Measurements from ENCODE around the gene RAVER2.
A peak's percentile ranks its signal among the peaks of the same experiment; 100 is the strongest.

Gene RAVER2

GRCh38 chr1:64847666-64848065 lies 102.8 kb downstream of the RAVER2 start:
- DNase-seq (ENCODE audit: low read depth): no peak

DNA sequence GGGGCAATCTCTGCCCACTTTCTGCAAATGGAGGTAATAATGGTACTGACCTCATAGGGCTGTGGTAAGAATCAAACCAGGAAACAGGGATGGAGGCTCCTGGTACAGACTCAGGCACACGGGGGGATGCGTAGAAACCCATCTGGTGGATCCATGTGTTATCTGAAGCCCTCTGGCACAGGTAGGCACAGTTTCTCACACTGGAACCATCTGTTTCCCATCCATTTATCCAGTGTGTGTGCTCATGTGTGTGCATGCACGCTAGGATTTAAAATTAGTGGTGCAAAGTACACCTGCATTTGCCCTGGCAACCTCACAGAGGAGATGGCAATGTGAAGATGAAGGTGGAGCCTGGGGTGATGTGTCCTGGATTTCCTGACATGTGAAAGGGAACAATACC lies 103.3 kb downstream of the RAVER2 start:
- no peak for DNase-seq (ENCODE audit: low read depth)

DNA sequence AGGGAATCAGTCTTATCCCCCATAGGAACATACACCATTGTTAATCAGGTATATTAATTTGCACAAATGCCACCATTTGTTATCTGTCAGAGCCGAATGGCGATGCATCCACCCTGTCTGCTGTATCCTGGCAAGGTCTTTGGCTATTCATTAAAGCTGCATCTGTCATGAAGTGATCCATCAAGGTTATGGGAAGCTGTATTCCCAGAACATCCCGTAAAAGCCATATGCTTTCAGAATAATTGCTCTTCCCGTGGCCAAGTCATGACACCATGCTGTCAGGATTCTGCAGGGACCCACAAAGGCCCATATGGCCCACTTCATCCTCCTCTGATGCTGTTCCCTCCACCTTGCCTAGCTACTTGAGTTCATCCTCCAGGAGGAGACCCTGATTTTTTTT lies 103.9 kb downstream of the RAVER2 start:
- no peak for DNase-seq (ENCODE audit: low read depth)

DNA sequence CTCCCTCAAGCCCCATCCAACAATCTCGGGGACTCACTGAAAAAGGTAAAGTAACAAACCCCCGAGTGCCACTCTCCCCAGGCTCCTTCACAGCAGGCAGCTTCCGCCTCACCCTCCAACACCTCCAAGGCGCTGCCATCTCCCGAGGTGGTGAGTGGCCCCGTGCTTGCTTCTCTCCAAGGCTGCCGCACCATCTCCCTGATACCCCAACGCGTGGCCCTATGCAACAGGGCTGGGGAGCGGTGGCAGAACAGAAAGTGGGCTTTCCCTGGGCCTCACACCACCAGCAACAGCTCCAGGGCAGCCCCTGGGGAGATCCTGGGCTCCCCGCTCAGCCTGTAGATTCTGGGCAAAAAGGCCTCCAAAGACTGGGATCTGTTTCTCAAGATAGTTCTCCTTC lies 105.1 kb downstream of the RAVER2 start:
- DNase-seq (ENCODE audit: low read depth): no peak

DNA sequence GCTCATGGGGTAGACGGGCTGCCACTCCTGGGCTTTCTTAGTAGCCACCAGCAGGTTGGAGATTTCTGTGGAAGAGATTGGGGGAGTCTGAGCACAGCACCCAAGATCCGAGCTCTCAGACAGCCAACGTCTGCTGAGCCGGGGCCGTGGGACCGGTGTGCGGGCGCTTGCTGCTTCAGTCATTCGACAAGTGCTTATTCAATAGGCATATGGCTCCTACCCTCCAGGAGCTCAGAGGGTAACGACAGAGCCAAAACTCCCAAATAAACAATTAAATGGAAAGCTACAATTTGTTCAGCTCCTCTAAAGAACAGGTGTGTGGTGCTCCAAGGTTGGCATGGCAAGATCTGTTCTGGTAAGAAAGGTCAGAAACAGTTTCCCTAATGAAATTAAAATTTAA lies 106.0 kb downstream of the RAVER2 start:
- no peak for DNase-seq (ENCODE audit: low read depth)

- no peak for DNase-seq (ENCODE audit: low read depth)
Measured at GRCh38 chr1:64851664-64852063, 106.8 kb downstream of the RAVER2 start.

DNA sequence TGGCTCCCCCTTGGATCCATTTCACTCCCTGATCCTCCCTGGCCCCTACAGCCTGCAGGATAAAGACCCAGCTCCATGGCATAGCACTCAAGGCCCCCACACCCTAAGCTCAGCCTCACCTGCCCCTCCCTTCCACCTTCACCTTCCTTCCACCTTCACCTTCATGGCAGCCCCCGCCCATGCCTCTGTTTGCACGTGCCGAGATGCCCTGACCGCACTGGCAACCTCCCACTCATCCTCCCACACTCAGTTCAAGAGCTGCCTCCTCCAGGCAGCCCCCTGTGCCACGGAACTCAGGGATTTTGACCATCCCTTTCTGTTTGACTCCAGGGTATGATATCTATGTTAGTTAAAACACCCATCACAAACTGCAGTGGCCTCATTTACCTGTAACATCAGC lies 109.8 kb downstream of the RAVER2 start:
- no peak for DNase-seq (ENCODE audit: low read depth)

DNA sequence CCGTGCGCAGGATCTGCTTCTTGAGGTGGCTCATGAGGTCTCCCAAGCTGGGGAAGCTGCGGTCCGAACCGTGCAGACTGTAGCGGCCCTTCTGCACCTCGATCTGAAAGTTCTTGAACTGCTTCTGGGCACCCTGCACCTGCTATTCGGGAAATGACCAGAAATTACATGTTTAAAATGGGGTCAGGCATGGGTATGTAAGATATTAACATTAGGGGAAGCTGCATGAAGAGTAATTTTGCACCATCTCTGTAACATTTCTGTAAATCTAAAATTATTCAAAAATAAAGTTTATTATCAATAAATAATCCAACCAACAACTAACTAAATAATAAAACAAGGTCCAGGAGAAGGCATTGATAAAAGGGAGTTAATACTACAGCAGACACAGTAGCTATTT lies 110.7 kb downstream of the RAVER2 start:
- DNase-seq (ENCODE audit: low read depth): no peak

GRCh38 chr1:64856553-64856952 lies 111.7 kb downstream of the RAVER2 start:
- no peak for DNase-seq (ENCODE audit: low read depth)

GRCh38 chr1:64857347-64857746 lies 112.5 kb downstream of the RAVER2 start:
- DNase-seq (ENCODE audit: low read depth): no peak

- no peak for DNase-seq (ENCODE audit: low read depth)
Measured at GRCh38 chr1:64861611-64862010, 116.7 kb downstream of the RAVER2 start.

- DNase-seq (ENCODE audit: low read depth): no peak
Measured at GRCh38 chr1:64864018-64864940, 119.4 kb downstream of the RAVER2 start.

DNA sequence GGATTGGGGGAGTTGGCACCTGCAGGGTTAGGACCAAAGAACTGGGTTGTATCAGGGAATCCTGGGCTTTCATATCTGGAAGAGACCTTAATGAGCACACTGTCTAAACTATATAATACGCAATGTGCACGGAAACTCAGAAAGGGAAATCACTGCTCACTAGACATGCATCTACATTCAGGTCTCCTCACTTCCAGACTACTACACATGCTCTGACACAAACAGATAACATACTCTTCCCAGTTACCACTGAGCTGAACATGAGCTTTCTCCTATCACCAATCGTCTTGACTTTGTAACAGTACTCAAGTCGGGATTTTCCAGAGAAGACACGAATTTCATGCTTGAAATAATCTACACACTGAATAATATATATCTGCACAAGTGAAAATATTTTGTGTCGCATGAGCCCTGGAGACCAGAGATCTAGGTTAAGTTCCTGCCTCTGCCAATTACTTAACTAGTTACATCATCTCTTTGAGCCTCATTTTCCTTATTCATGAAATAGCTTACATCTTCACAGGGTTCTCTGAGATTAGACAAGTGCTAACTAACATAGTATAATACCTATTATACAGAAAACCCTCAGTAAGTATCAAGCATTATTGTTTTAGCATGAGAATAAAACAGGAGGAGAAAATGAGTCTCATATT lies 120.4 kb downstream of the RAVER2 start:
- no peak for DNase-seq (ENCODE audit: low read depth)

- no peak for DNase-seq (ENCODE audit: low read depth)
Measured at GRCh38 chr1:64866689-64867088, 121.8 kb downstream of the RAVER2 start.

GRCh38 chr1:64867266-64867665 lies 122.4 kb downstream of the RAVER2 start:
- peak; percentile 46 for DNase-seq (ENCODE audit: low read depth)

DNA sequence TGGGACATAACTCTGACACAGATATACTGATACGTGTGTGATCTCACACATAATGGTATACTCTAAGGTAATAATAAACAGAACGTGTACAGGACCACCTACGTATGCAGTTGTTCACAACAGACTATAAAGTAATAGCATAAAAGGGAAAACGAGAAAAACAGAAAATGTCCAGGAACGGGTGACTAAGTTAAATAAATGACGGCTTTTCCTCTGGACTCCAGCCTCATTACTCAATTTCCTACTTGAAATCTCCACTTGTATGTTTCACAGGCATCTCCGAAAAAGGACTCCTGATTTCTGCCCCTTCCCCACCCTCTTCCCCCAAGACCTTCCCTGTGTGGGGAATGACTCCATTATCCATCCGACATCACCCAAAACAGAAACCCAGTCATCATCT lies 126.4 kb downstream of the RAVER2 start:
- no peak for DNase-seq (ENCODE audit: low read depth)

DNA sequence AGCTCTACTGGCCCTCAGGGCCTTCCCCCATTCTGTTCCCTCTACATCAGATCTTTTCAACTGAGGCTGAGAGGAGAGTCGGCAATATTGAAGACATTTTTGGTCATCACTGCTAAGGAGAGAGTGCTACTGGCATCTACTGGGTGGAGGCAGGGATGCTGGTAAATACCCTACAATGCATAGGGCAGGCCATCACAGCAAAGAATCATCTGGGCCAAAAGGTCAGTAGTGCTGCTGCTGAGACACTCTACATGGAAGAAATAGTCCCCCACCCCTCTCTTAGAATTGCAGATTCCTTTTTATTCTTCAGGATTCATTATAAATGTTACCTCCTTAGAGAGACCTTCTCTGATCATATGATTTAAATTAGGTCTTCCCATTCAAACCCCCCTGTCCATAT lies 127.2 kb downstream of the RAVER2 start:
- DNase-seq (ENCODE audit: low read depth): no peak

DNA sequence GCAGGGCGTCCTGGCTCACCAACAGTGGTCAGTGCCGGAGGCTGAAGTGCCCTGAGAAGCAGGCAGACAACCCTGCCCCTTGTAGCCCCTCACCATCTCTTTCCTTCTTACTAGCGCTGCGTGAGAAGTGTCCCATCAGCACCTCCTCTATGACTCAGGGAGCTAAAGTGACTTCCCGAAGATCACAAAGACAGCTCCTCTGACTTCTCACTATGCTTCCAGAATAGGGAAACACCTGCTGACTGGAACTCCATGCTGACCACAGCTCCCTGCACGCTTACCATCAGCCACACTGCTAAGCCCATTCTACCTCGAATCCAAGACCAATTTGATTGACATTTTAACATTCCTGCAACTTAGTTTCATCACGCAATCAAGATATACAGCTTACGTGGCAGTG lies 128.7 kb downstream of the RAVER2 start:
- no peak for DNase-seq (ENCODE audit: low read depth)

- DNase-seq (ENCODE audit: low read depth): no peak
Measured at GRCh38 chr1:64874666-64875065, 129.8 kb downstream of the RAVER2 start.

GRCh38 chr1:64875101-64875500 lies 130.2 kb downstream of the RAVER2 start:
- no peak for DNase-seq (ENCODE audit: low read depth)

DNA sequence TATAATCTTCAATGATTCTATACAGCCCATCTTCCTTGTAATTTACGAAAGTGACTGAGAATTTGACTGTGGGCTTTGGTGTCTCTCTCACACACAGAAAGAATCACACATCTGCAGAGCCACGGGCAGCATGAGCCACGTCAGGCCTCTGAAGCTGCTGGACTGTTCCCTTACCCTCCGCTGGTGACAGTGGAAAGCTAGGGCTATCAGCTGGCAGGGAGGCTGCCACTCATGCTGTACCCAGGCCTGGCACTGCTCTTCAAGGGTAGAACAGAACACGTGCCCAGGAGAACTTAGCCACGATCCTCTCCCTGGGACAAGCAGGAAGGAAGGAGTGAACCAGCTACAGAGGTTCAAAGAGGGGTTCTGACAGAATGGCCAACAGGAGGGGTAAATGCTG lies 130.7 kb downstream of the RAVER2 start:
- DNase-seq (ENCODE audit: low read depth): no peak

DNA sequence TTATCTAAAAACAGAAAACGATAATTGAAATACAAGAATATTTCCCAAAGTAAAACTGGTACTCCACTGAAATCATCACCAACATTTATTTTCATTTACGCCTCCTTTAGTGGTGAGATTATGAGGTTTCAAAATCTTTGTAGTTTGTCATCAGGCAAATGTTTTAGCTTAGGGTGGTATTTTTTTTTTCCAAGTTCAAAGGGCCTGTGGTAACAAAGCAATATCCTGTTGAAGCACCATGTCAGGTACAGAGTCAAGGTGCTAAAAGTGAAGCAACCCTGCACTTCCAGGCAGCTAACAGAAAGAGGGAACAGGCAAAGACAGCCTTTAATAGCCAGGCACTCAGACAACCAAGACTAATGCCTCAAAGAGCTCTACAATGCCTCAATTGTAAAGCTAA lies 132.3 kb downstream of the RAVER2 start:
- DNase-seq (ENCODE audit: low read depth): no peak

DNA sequence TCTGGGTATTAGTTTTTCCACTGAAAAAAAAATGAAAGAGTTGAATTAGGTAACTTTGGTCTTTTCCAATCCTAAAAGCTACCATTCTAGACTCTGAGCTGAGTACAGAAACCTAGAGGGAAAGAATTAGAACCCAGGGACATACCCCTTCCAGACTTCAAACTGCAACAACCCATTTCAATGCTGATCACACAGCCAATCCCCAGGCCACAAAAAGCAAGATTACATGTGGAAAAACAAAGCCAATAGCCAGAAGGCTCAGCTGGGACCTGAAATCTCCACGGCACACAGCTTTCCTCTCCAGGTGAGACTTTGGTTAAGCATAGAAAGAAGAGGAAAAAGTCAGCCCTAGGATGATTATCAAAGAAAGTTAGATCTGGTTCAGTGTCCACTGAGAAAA lies 132.7 kb downstream of the RAVER2 start:
- DNase-seq (ENCODE audit: low read depth): no peak

GRCh38 chr1:64878090-64878489 lies 133.2 kb downstream of the RAVER2 start:
- no peak for DNase-seq (ENCODE audit: low read depth)

Measured in fibroblast of gingiva (primary cell).